ENCODE data around the gene MAEA.
"Not testable (repeated sequence)": the region's sequence is repeated elsewhere in the genome, so short reads cannot be mapped to it uniquely, and the experiment has no call there.

The MAEA gene

GRCh38 chr4:1369479-1370079, 79.9 kb downstream of the MAEA start:
- no peak for DNase-seq

- no peak for DNase-seq
Measured at GRCh38 chr4:1370321-1371124, 80.8 kb downstream of the MAEA start.

- DNase-seq: no peak
Measured at GRCh38 chr4:1371176-1372165, 81.8 kb downstream of the MAEA start.

- not testable (repeated sequence) for DNase-seq
Measured at GRCh38 chr4:1372576-1372975, 82.9 kb downstream of the MAEA start.

DNA sequence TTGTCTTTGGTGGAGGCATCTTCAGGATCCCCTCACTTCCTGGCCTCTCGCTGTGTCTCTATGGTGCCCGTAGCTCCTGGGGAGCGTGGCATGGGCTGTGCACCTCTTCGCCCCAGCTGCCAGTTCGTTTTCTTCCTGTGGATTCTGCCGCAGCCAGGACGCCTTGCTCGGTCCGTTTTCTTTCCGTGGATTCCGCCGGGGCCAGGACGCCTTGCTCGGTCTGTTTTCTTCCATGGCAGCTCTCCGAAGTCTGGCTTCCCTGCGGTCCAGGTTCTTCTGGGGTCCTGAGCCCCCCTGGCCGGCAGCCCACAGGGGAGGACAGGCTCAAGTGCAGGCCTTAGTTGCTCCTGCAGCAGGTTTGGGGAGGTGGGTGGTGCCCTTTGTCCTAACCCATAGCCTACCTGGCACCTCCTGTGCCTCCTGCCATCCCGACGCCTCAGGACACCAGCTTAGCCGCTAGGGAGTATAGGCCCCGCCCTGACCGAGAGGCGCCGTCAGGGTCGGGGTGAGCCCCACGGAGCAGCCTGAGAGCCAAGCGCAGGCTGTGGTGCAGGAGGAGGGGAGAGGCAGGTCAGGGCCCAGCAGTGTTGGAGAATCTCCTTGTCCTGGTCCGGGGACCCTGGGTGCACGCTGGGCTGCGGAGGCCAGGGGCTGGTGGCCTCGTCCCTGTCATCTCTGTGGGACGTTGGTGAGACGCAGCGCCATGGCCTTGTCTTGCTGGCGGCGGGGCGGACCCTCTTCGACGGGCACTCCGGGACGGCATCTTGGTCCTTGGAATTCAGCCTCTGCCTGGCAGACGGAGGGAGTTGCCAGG, 84.4 kb downstream of the MAEA start:
- DNase-seq: no peak

- DNase-seq: no peak
Measured at GRCh38 chr4:1374706-1375045, 85.0 kb downstream of the MAEA start.

- no peak for DNase-seq
Measured at GRCh38 chr4:1375051-1375721, 85.5 kb downstream of the MAEA start.

GRCh38 chr4:1375761-1376322, 86.2 kb downstream of the MAEA start:
- no peak for DNase-seq

DNA sequence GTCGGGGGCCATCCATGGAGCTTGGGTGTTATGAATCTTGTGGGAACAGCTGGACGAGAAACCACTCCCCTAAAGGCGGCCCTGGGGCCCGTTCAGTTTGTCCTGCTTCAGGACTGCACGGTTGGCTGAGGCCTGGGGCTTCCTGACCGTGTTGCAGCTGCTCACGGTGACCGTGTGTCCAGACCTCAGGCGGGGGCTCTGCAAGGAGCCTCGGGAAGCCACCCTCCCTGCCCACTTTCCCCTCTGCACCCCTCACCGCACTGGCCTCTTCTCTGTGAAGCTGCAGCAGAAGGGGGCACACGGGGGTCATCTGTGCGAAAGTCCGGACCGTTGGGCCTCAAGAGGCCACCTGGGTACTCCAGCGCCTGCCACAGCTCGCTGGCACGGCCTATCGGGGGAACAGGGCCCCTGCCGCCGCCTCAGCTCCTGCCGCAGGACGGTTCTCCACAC, 86.7 kb downstream of the MAEA start:
- no peak for DNase-seq

GRCh38 chr4:1376841-1377605, 87.3 kb downstream of the MAEA start:
- DNase-seq: peak; percentile 12

DNA sequence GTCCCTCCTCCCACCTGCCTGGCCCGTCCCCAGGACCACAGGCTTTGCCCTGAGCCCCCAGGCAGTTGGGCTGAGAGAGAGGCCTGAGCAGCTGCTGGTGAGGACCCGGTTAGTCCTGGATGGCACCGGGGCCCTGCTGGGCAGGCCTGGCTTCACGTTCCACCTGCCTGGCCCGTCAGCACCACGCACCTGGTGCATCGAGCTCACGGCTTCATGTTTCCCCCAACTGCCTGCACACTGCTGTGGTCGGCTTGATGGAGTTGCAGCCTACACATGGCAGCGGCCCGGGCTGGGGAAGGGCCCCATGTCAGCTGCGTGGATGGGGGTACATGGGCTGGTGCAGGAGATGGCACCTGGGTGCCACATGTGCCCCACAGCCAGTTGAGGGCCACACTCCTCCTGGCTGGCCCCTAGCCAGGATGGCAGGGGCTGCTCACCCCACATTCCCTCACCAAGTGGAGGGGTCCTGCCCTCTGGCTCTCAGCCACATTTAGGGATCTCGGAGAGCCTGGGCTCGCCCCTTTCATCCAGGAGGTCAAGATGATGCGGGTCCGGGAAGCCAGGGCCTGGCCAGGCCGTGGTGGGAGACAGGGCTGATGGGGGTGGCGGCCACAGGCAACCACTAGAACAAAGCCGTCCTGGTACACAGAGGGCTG, 88.0 kb downstream of the MAEA start:
- DNase-seq: peak; percentile 7

- DNase-seq: no peak
Measured at GRCh38 chr4:1378559-1379231, 89.0 kb downstream of the MAEA start.

- no peak for DNase-seq
Measured at GRCh38 chr4:1379351-1379781, 89.7 kb downstream of the MAEA start.

GRCh38 chr4:1379801-1380331, 90.2 kb downstream of the MAEA start:
- DNase-seq: no peak

DNA sequence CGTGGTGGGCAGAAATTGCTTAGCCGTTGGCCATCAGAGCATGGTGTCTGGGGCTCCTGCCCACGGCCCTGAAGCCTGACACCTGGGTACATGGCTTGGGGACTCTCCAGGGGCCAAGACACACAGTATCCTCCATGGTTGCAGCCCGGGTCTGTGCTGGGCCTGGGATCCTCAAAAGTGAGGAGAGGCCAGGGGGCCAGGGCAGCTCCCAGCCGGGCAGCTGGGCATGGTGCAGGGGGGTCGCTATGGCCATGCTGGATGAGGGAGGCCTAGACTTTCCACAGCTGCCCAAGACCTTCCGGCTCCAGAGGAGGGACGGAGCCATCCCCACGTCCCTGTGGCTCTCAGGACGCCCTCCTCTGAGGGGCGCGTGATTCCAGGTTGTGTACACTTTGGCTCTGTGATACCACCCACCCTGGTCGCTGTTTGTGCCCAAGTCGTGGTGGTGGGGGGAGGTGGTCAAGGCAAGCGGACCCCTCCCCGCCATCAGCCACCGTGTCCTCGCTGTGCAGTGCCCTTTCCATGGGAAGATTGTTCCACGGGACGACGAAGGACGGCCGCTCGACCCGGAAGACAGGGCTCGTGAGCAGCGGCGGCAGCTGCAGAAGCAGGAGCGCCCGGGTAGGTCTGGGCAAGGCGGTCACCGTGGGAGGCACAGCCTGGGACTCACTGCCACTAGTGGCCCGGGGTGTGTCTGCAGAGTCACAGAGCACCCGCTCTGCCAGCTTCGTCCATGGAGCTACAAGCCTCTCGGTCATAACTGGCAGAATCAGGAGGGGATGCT, 90.9 kb downstream of the MAEA start:
- DNase-seq: no peak

DNA sequence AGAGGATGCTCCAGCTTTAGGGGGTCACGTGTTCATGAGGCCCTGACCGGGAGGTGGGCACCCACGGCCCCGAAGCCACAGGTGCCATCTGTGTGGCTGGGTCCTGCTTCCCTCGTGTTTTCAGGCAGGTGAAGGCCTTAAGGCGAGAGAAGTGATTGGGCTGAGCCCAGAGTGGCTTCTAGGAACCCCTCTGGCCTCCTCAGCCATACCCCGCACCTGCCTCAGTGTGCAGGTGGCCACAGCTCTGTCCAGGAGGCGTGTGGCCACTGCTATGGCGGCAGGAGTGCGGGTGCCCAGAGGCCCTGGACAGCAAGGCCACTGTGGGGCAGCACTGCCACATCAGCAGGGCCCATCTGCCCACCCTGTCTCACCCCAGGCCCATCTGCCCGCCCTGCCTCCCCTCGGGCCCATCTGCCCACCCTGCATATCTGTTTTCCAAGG, 91.5 kb downstream of the MAEA start:
- no peak for DNase-seq

DNA sequence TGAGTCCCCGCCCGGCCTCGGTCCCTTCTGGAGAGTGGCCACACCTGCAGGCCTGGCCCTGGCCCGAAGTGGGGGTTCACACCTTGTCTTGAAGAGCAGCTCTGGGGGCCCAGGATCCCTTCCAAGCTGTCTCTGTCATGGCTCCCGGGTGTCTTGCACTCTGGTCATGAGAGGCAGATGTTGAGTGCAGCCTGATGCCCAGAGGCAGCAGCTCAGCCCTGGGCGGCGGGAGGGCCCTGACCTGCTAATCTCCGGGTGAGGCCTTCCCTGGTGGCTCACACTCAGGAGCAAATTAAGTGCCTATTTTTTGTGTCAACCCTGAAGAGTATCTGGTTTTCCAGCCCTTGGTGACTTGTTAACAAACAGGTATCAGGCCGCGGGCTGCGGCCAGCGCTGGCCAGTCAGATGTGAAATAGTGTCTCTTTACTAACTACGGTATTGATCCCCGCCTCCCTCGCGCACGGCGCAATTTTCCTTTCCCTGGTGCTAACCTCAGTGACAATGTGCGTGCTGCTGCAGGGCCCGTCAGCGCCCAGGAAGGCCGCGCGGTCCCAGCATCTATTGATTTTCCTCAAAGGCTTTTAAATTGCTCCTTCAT, 92.4 kb downstream of the MAEA start:
- DNase-seq: no peak
